SK-N-SH (cell line): Measurements from ENCODE around the gene TEX19. TPM values are rescaled to one million over a fixed set of nuclear protein-coding genes. Genes with fewer than 3 reads are reported as not detected.

Experiments
- CTCF ChIA-PET: fragments of 300-600, 350-600 bp; formaldehyde crosslinking; extraction: SDS; loops from one replicate; lab custom pipeline; 2021; lab: Yijun Ruan, JAX
- POLR2A ChIA-PET: fragments of 350-600 bp; sonication (Branson Sonifier 250); formaldehyde crosslinking; extraction: SDS; loops from one replicate; lab custom pipeline; 2020; ENCODE audit warnings: antibody characterized with exemption, inconsistent platforms; lab: Yijun Ruan, JAX
- DNase-seq: peaks from one replicate; pipeline ENCODE4 v3.0.0; 2012
- H2AFZ ChIP-seq: fragments of 200-600 bp; sonication (generic); 2 replicates; pipeline ENCODE4 v1.8.1; 2016; ENCODE audit warnings: antibody characterized with exemption, mild to moderate bottlenecking, low read depth
- H3F3A ChIP-seq: fragments of 200-600 bp; sonication (generic); replicated peaks from 2 replicates; pipeline ENCODE3; 2016; ENCODE audit warnings: antibody characterized with exemption, mild to moderate bottlenecking; ENCODE audit not compliant: insufficient read depth
- H3K27ac ChIP-seq, 2 experiments: fragments of 200-500 bp in 1 of 2; fragments of 200-600 bp in 1 of 2; sonication (Bioruptor generic) in 1 of 2; sonication (generic), shearing (Covaris generic) in 1 of 2; 2 replicates each; pipeline versions ENCODE4 v1.5.1 to v1.6.1; 2014 to 2016; ENCODE audit warnings: low read depth in 2 of 2, inconsistent platforms in 1 of 2, low read length in 1 of 2, mild to moderate bottlenecking in 1 of 2, mixed read lengths in 1 of 2
- H3K27me3 ChIP-seq: fragments of 200-600 bp; sonication (generic), shearing (Covaris generic); 2 replicates; pipeline ENCODE4 v1.6.1; 2016; ENCODE audit warnings: mixed run types; ENCODE audit not compliant: insufficient read depth
- H3K36me3 ChIP-seq, 2 experiments: fragments of 200-500 bp in 1 of 2; fragments of 200-600 bp in 1 of 2; sonication (Bioruptor generic) in 1 of 2; sonication (generic) in 1 of 2; replicated peaks in 1 of 2; 2 replicates each; pipeline versions ENCODE3 to v1.5.1; 2014 to 2016; ENCODE audit warnings: low read length in 1 of 2, mild to moderate bottlenecking in 1 of 2; ENCODE audit not compliant: insufficient read depth in 2 of 2, control insufficient read depth in 1 of 2
- H3K4me1 ChIP-seq, 2 experiments: fragments of 200-500 bp in 1 of 2; fragments of 200-600 bp in 1 of 2; sonication (Bioruptor generic) in 1 of 2; sonication (generic), shearing (Covaris generic) in 1 of 2; 2 replicates each; pipeline versions ENCODE4 v1.5.1 to v1.6.1; 2014 to 2016; ENCODE audit warnings: low read depth in 1 of 2, low read length in 1 of 2, mixed run types in 1 of 2; ENCODE audit not compliant: insufficient read depth in 2 of 2, control insufficient read depth in 1 of 2
- H3K4me2 ChIP-seq: fragments of 200-600 bp; sonication (generic), shearing (Covaris generic); 2 replicates; pipeline ENCODE4 v1.6.1; 2017; ENCODE audit warnings: mixed run types
- H3K4me3 ChIP-seq, 2 experiments: fragments of 200-500 bp in 1 of 2; fragments of 200-600 bp in 1 of 2; sonication (Bioruptor generic) in 1 of 2; sonication (generic), shearing (Covaris generic) in 1 of 2; 2 replicates each; pipeline versions ENCODE4 v1.5.1 to v1.8.1; 2014 to 2016; ENCODE audit warnings: low read depth in 2 of 2, inconsistent platforms in 1 of 2, low read length in 1 of 2, mild to moderate bottlenecking in 1 of 2, mixed read lengths in 1 of 2, moderate library complexity in 1 of 2
- H3K79me2 ChIP-seq: fragments of 200-600 bp; sonication (generic); 2 replicates; pipeline ENCODE4 v1.8.1; 2017; ENCODE audit warnings: mild to moderate bottlenecking; ENCODE audit not compliant: insufficient read depth
- H3K9ac ChIP-seq: fragments of 200-600 bp; sonication (generic); 2 replicates; pipeline ENCODE4 v1.6.1; 2017; ENCODE audit warnings: mixed run types
- H3K9me2 ChIP-seq: fragments of 200-600 bp; sonication (generic); 2 replicates; pipeline ENCODE4 v1.6.1; 2017; ENCODE audit warnings: mixed run types
- H3K9me3 ChIP-seq: fragments of 200-600 bp; sonication (generic); 2 replicates; pipeline ENCODE4 v1.6.1; 2017; ENCODE audit warnings: mixed run types, mild to moderate bottlenecking, moderate library complexity
- H4K20me1 ChIP-seq: fragments of 200-600 bp; sonication (generic); 2 replicates; pipeline ENCODE4 v1.6.1; 2017; ENCODE audit warnings: mild to moderate bottlenecking, mixed run types; ENCODE audit not compliant: insufficient read depth
- CHD2 ChIP-seq: fragments of 150-350 bp; IDR thresholded peaks from 2 replicates; pipeline ENCODE4 v1.6.1; 2018; ENCODE audit warnings: low read length; ENCODE audit not compliant: partially characterized antibody
- EZH2phosphoT487 ChIP-seq: fragments of 200-600 bp; sonication (generic); IDR thresholded peaks from 2 replicates; pipeline ENCODE4 v1.6.1; 2017; ENCODE audit warnings: low read depth, mixed run types, mild to moderate bottlenecking, antibody characterized with exemption, moderate library complexity, borderline replicate concordance
- FOSL2 ChIP-seq: IDR thresholded peaks from 2 replicates; pipeline ENCODE4 v1.4.0; 2012; ENCODE audit warnings: low read depth, mild to moderate bottlenecking, moderate library complexity, borderline replicate concordance
- GATA2 ChIP-seq: sonication (generic); formaldehyde crosslinking; IDR thresholded peaks from 2 replicates; pipeline ENCODE4 v1.5.0; 2020; ENCODE audit warnings: mild to moderate bottlenecking, missing genetic modification reagents
- JUND ChIP-seq: IDR thresholded peaks from 2 replicates; pipeline ENCODE4 v1.4.0; 2012
- MAX ChIP-seq: IDR thresholded peaks from 2 replicates; pipeline ENCODE4 v1.4.0; 2012; ENCODE audit warnings: low read depth
- MEF2A ChIP-seq: IDR thresholded peaks from 2 replicates; pipeline ENCODE4 v1.4.0; 2012; ENCODE audit warnings: low read depth, borderline replicate concordance
- MXI1 ChIP-seq: IDR thresholded peaks from 2 replicates; pipeline ENCODE4 v1.6.1; 2012; ENCODE audit warnings: mild to moderate bottlenecking, low read depth, low read length, improper control_type of control experiment
- NFIC ChIP-seq: IDR thresholded peaks from 2 replicates; pipeline ENCODE4 v1.4.0; 2012; ENCODE audit warnings: borderline replicate concordance
- RCOR1 ChIP-seq: fragments of 150-350 bp; IDR thresholded peaks from 2 replicates; pipeline ENCODE4 v1.6.1; 2017; ENCODE audit warnings: antibody characterized with exemption, low read length
- RFX5 ChIP-seq: IDR thresholded peaks from 2 replicates; pipeline ENCODE4 v1.6.1; 2012; ENCODE audit warnings: mild to moderate bottlenecking, improper control_type of control experiment, low read length
- SIN3A ChIP-seq: IDR thresholded peaks from 2 replicates; pipeline ENCODE4 v1.6.1; 2012; ENCODE audit warnings: low read depth, mild to moderate bottlenecking, low read length, moderate library complexity, borderline replicate concordance
- SMC3 ChIP-seq: IDR thresholded peaks from 2 replicates; pipeline ENCODE4 v1.6.1; 2012; ENCODE audit warnings: low read depth, low read length, improper control_type of control experiment
- TAF1 ChIP-seq: IDR thresholded peaks from 2 replicates; pipeline ENCODE4 v1.6.1; 2012; ENCODE audit warnings: low read depth, mild to moderate bottlenecking, low read length, moderate library complexity, borderline replicate concordance
- WGBS: methylation state at CpG from one replicate; pipeline ENCODE4 v1.1.6; 2017; ENCODE audit warnings: low lambda C conversion rate; 5-methylcytosine and 5-hydroxymethylcytosine counted together
- polyA plus RNA-seq, 3 experiments: library from polyadenylated mRNA; depleted of rRNA; stranded (reverse); fragments of >200 nt; gene quantifications; 2 replicates each; pipeline ENCODE4 v1.2.3, GENCODE V29; 2012
- TF ChIP-seq, protein P1 (sequence below): fragments of 150-350 bp; IDR thresholded peaks from 2 replicates; pipeline ENCODE4 v1.6.1; 2016; ENCODE audit warnings: mild to moderate bottlenecking, low read depth, low read length

The TEX19 gene
- polyA plus RNA-seq, 1 of the 3 experiments (the other 2 are of a cell fraction): 0.10 TPM

DNA sequence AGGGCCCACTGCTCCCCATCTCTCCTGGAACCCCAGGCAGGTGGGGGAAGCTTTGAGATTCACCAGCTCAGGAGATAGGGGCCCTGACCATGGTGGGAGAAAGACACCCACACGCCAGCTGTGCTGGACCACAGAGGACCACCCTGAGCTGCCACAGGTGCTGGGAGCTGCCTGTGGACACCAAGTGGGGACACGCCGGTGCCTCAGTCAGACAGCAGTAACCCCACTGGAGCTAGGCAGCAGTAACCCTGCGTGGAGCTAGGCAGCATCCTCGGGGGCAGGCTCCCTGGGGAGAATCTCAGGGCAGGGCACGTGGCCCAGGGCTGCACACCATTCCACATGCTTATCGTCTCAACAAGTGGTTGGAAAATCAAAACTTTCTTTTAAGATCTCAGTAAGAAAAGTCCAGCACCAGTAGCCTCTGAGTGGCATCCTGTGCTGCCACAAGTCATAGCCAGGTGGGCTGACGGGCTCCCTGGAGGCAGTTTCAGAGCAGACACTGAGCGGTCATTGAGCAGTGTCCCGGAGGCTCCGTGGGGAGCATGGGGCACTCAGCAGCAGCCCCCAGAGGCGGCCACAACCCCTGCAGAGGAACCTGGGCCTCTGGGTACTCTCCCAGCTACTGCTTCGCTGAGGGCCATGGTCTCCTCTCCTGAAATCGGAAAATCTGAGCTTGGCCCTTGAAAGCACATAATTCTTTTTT is 51.1 kb downstream of the TEX19 start:
- POLR2A ChIA-PET: interaction anchor here (0.6 kb wide), 1 partner anchor 12 kb away, joined by 3 read pairs; no protein-coding TSS in a partner anchor
- TF ChIP-seq MEF2A: no peak
- no peak for TF ChIP-seq SMC3
- no peak for TF ChIP-seq FOSL2
- TF ChIP-seq JUND: no peak
- TF ChIP-seq, protein P1, sequence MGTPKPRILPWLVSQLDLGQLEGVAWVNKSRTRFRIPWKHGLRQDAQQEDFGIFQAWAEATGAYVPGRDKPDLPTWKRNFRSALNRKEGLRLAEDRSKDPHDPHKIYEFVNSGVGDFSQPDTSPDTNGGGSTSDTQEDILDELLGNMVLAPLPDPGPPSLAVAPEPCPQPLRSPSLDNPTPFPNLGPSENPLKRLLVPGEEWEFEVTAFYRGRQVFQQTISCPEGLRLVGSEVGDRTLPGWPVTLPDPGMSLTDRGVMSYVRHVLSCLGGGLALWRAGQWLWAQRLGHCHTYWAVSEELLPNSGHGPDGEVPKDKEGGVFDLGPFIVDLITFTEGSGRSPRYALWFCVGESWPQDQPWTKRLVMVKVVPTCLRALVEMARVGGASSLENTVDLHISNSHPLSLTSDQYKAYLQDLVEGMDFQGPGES: no peak
- TF ChIP-seq CHD2: no peak
- no peak for TF ChIP-seq MAX
- TF ChIP-seq RFX5: no peak
- TF ChIP-seq RCOR1: no peak
- no peak for TF ChIP-seq SIN3A
- TF ChIP-seq GATA2: no peak
- TF ChIP-seq TAF1: no peak
- no peak for TF ChIP-seq NFIC
- no peak for TF ChIP-seq MXI1
- TF ChIP-seq EZH2phosphoT487: no peak

More for the DNA sequence above, 51.1 kb downstream of the TEX19 start:
- Histone ChIP-seq H3F3A (peaks cover 10% of the 10 kb centered on the region), H2AFZ (no peak overlapping the region), H3K4me1 (peaks cover 0 to 10% of the 10 kb centered on the region in 2 experiments; a peak in 1 of 4 replicates), H3K4me2 (no peak overlapping the region), H3K9ac (no peak overlapping the region), H3K36me3 (peaks cover 0 to 1% of the 10 kb centered on the region in 2 experiments), H3K27me3 (no peaks in the 10 kb centered on the region), H3K9me2 (no peaks in the 10 kb centered on the region), H3K27ac (no peak overlapping the region), H3K79me2 (peaks cover 8% of the 10 kb centered on the region; the same call in 1 of the 2 replicates), H4K20me1 (peaks cover 33% of the 10 kb centered on the region), H3K9me3 (no peaks in the 10 kb centered on the region), H3K4me3 (no peak overlapping the region)
- 91% methylated on average over 11 of the region's 14 CpGs for WGBS
- no peak for DNase-seq
- CTCF ChIA-PET: interaction anchor here (0.9 to 11.3 kb wide), 10 partner anchors 10 to 110 kb away, joined by 3 to 76 read pairs (median 5); partner anchors contain the start of gene TEX19
